A673 (cell line): ENCODE results near the gene ITSN1.

ENCODE experiments used
- EZH2 ChIP-seq: fragments of 200-600 bp; sonication (generic); IDR thresholded peaks from 2 replicates; pipeline ENCODE4 v1.6.1; 2017; ENCODE audit warnings: borderline replicate concordance, low read depth, mild to moderate bottlenecking, mixed read lengths, antibody characterized with exemption, low read length; ENCODE audit not compliant: poor library complexity, severe bottlenecking
- TF ChIP-seq, protein P1 (sequence below): fragments of 300-800, 200-600 bp; sonication (generic); conservative IDR thresholded peaks from 2 replicates; pipeline ENCODE4 v1.5.1; 2017; ENCODE audit warnings: low read depth, mild to moderate bottlenecking, antibody characterized with exemption, low read length, moderate library complexity, mixed read lengths

DNA sequence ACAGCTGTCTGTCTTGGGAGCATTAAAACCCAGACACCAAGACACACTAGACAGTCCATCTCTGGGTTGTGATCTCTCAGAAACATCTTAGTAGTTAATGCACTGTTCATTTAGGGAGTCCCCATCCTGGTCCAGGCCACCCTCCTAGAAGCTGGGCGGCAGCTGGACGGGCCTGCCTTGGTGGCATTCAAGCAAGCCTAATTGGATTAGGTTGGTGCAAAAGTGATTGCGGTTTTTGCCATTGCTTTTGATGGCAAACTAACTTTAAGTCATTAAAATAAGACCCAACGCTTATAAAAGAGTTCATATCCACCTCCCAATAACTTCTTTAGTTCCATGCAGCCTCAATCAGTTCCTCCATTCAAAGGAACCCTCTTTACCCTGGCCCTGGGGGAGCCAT lies 251.6 kb downstream of the ITSN1 start:
- TF ChIP-seq, protein P1, sequence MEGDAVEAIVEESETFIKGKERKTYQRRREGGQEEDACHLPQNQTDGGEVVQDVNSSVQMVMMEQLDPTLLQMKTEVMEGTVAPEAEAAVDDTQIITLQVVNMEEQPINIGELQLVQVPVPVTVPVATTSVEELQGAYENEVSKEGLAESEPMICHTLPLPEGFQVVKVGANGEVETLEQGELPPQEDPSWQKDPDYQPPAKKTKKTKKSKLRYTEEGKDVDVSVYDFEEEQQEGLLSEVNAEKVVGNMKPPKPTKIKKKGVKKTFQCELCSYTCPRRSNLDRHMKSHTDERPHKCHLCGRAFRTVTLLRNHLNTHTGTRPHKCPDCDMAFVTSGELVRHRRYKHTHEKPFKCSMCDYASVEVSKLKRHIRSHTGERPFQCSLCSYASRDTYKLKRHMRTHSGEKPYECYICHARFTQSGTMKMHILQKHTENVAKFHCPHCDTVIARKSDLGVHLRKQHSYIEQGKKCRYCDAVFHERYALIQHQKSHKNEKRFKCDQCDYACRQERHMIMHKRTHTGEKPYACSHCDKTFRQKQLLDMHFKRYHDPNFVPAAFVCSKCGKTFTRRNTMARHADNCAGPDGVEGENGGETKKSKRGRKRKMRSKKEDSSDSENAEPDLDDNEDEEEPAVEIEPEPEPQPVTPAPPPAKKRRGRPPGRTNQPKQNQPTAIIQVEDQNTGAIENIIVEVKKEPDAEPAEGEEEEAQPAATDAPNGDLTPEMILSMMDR, result no peak
- no peak for TF ChIP-seq EZH2
